ENCODE results near the gene NOTCH1. TPM values are rescaled to one million over a fixed set of nuclear protein-coding genes. Genes with fewer than 3 reads are reported as not detected.

The NOTCH1 gene
- total and polyA plus RNA-seq, 2 of the 4 experiments (the other 2 are of a cell fraction) = 1.8 to 6.0 TPM

- Histone ChIP-seq H3K4ac (ENCODE audit: low read depth, low read length) (peak overlapping the region; percentile 83), H3K4me3 (ENCODE audit: insufficient read depth, low read depth, low read length) (no peak overlapping the region), H3K4me2 (ENCODE audit: low read depth, low read length) (no peak overlapping the region), H2BK120ac (ENCODE audit: low read depth, low read length) (peak overlapping the region; percentile 70), H2AFZ (replicated peaks; ENCODE audit: low read length, poor library complexity) (peak overlapping the region; percentile 84), H3K9me1 (ENCODE audit: insufficient read depth, low read length) (peaks cover 28% of the 10 kb centered on the region), H3K14ac (replicated peaks; ENCODE audit: low read depth, low read length) (peak overlapping the region; percentile 68), H3K56ac (ENCODE audit: extremely low read depth, insufficient read depth, low read length) (no peak overlapping the region), H3K36me3 (ENCODE audit: control insufficient read depth, insufficient read depth, low read length) (no peaks in the 10 kb centered on the region), H2BK5ac (ENCODE audit: low read depth, low read length, poor library complexity, severe bottlenecking) (no peak overlapping the region), H2BK15ac (ENCODE audit: low read depth, low read length) (peak overlapping the region; percentile 75; the same call in 2 of the 3 replicates), H4K20me1 (ENCODE audit: insufficient read depth, low read length) (no peaks in the 10 kb centered on the region), H4K91ac (ENCODE audit: insufficient read depth, low read depth, low read length) (peak overlapping the region; percentile 92), H3K4me1 (ENCODE audit: control insufficient read depth, insufficient read depth, low read length) (peaks cover 30% of the 10 kb centered on the region), H3K23ac (ENCODE audit: low read depth, low read length) (peak overlapping the region; percentile 60; the same call in 1 of the 2 replicates), H2BK20ac (ENCODE audit: low read depth, low read length) (peak overlapping the region; percentile 70), H3K18ac (ENCODE audit: low read depth, low read length) (no peak overlapping the region), H3K27ac (ENCODE audit: insufficient read depth, low read length) (no peak overlapping the region), H4K5ac (ENCODE audit: low read depth, low read length) (peak overlapping the region; percentile 42), H3K9ac (ENCODE audit: low read depth, low read length) (no peak overlapping the region), H3K79me1 (ENCODE audit: low read depth in 1 of 2, low read length in 2 of 2) (peaks cover 0 to 10% of the 10 kb centered on the region in 2 experiments; a peak in 1 of 4 replicates), H2AK9ac (replicated peaks; ENCODE audit: low read depth, low read length, poor library complexity) (peak overlapping the region; percentile 80), H3K9me3 (ENCODE audit: control insufficient read depth, insufficient read depth, low read length) (no peaks in the 10 kb centered on the region), H4K8ac (ENCODE audit: low read depth in 2 of 2, low read length in 2 of 2) (peak overlapping the region; percentile 31 to 82; a peak in 3 of 4 replicates), H3K27me3 (ENCODE audit: control insufficient read depth, insufficient read depth, low read length) (no peaks in the 10 kb centered on the region), H2AK5ac (ENCODE audit: low read depth, low read length) (peak overlapping the region; percentile 41)
- in situ Hi-C loops (cut with MboI; ENCODE audit: low sequenced_read_pairs) = no loop called here
- DNase-seq = no peak
- dilution Hi-C loops (cut with HindIII; ENCODE audit: low sequenced_read_pairs, unreplicated experiment) = no loop called here
- no CpG with 5 or more reads among the region's 19 CpGs for WGBS, 2 experiments (ENCODE audit: extremely low coverage in 2 of 2, insufficient read length in 1 of 2)
- BruUV-seq (replicated peaks) = no TSS peak
- ChIA-PET CTCF (no interaction called here), POLR2A (ENCODE audit: unreplicated experiment) (no interaction called here)
- TF ChIP-seq CEBPB (IDR thresholded peaks at IDR 0.05; ENCODE audit: low read depth, low read length) = no peak
- TF ChIP-seq MAFK (IDR thresholded peaks at IDR 0.05; ENCODE audit: low read depth, low read length) = no peak
- no peak for TF ChIP-seq FOS (IDR thresholded peaks at IDR 0.05; ENCODE audit: low read depth, low read length)
- TF ChIP-seq MXI1 (IDR thresholded peaks at IDR 0.05; ENCODE audit: borderline replicate concordance, low read depth, low read length) = no peak
- TF ChIP-seq CTCF (conservative IDR thresholded peaks at IDR 0.05; ENCODE audit: low read depth, low read length) = no peak
- no peak for TF ChIP-seq POLR2A (IDR thresholded peaks at IDR 0.05; ENCODE audit: low read depth, low read length)
- TF ChIP-seq RAD21 (IDR thresholded peaks at IDR 0.05; ENCODE audit: low read length) = no peak
- TF ChIP-seq BHLHE40 (IDR thresholded peaks at IDR 0.05; ENCODE audit: low read depth, low read length) = no peak
- TF ChIP-seq RCOR1 (IDR thresholded peaks at IDR 0.05; ENCODE audit: insufficient replicate concordance, low read length) = no peak
- no peak for TF ChIP-seq ELK1 (IDR thresholded peaks at IDR 0.05; ENCODE audit: borderline replicate concordance, low read depth, low read length)
- no peak for TF ChIP-seq NFE2L2 (IDR thresholded peaks at IDR 0.05; ENCODE audit: low read depth, low read length)
- no peak for TF ChIP-seq MAZ (IDR thresholded peaks at IDR 0.05; ENCODE audit: borderline replicate concordance, low read depth, low read length)
- no peak for TF ChIP-seq SMC3 (IDR thresholded peaks at IDR 0.05; ENCODE audit: low read depth, low read length)
- no peak for TF ChIP-seq CHD1 (IDR thresholded peaks at IDR 0.05; ENCODE audit: low read depth, low read length)
- TF ChIP-seq USF2 (IDR thresholded peaks at IDR 0.05; ENCODE audit: low read depth, low read length) = no peak
- TF ChIP-seq RFX5 (IDR thresholded peaks at IDR 0.05; ENCODE audit: low read depth, low read length) = no peak
- intact Hi-C loops (cut with micrococcal nuclease) = no loop called here
- ATAC-seq (ENCODE audit: low read depth) = no peak
Measured at GRCh38 chr9:136570916-136571315, 25.1 kb upstream of the NOTCH1 start.

All from IMR-90 (cell line).